Central memory CD8-positive, alpha-beta T cell (primary cell): Measurements from ENCODE around the gene DNAJC21.
A peak's percentile ranks its signal among the peaks of the same experiment; 100 is the strongest.
"Not testable (repeated sequence)": the region's sequence is repeated elsewhere in the genome, so short reads cannot be mapped to it uniquely, and the experiment has no call there.

Experiments
- ATAC-seq: fragments of 150-1000 bp; cut with Tn5 transposase; replicated peaks from 2 replicates; pipeline ENCODE4 v1.10.0; 2022; ENCODE audit warnings: mild to moderate bottlenecking, moderate FRiP score, moderate number of reproducible peaks; ENCODE audit not compliant: poor library complexity, severe bottlenecking; ENCODE audit errors: extremely low read depth
- DNase-seq, 2 donors: peaks; one replicate each; pipeline ENCODE4 v3.0.0; 2021; ENCODE audit warnings: low spot score in 2 of 2
- H3K27ac Mint-ChIP-seq: one replicate; pipeline ENCODE4 v1.8.0; 2022; ENCODE audit warnings: low read depth, mild to moderate bottlenecking, moderate library complexity, mixed read lengths
- H3K27me3 Mint-ChIP-seq: one replicate; pipeline ENCODE4 v1.8.0; 2022; ENCODE audit warnings: mixed read lengths
- H3K36me3 Mint-ChIP-seq: one replicate; pipeline ENCODE4 v1.8.0; 2022; ENCODE audit warnings: mild to moderate bottlenecking, moderate library complexity, mixed read lengths; ENCODE audit not compliant: insufficient read depth
- H3K4me1 Mint-ChIP-seq: one replicate; pipeline ENCODE4 v1.8.0; 2022; ENCODE audit warnings: mixed read lengths
- H3K4me3 Mint-ChIP-seq: one replicate; pipeline ENCODE4 v1.8.0; 2022; ENCODE audit warnings: mild to moderate bottlenecking, moderate library complexity, mixed read lengths
- H3K9me3 Mint-ChIP-seq: one replicate; pipeline ENCODE4 v1.8.0; 2022; ENCODE audit warnings: mixed read lengths

The DNAJC21 gene

DNA sequence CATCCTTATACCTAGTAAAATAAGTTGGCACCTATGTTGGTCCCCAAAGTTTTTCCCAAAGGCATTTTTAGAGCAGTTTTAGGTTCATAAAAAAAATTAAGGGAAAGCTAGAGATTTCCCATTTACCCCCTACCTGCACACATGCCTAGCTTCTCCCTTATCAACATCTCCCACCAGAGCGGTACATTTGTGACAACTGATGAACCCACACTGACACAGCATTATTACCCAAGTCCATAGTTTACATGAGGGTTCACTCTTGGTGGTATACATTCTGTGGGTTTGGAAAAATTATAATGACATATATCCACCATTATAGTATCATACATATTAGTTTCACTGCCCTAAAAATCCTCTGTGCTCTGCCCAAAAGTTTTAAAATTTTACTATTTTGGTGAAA is 26.1 kb upstream of the DNAJC21 start:
- Mint-ChIP-seq H3K27me3 (no peaks in the 10 kb centered on the region), H3K4me1 (no peaks in the 10 kb centered on the region), H3K9me3 (no peaks in the 10 kb centered on the region), H3K4me3 (no peak overlapping the region), H3K27ac (no peak overlapping the region), H3K36me3 (peaks cover 1% of the 10 kb centered on the region)
- ATAC-seq = no peak
- DNase-seq = no peak

GRCh38 chr5:34905564-34905963 is 23.8 kb upstream of the DNAJC21 start:
- H3K27me3 Mint-ChIP-seq = no peaks in the 10 kb centered on the region
- no peak for ATAC-seq
- DNase-seq = no peak
- no peak overlapping the region for H3K27ac Mint-ChIP-seq
- H3K4me1 Mint-ChIP-seq = no peaks in the 10 kb centered on the region
- H3K9me3 Mint-ChIP-seq = no peaks in the 10 kb centered on the region
- H3K36me3 Mint-ChIP-seq = peaks cover 10% of the 10 kb centered on the region
- H3K4me3 Mint-ChIP-seq = no peak overlapping the region

GRCh38 chr5:34913072-34913471 is 16.3 kb upstream of the DNAJC21 start:
- H3K36me3 Mint-ChIP-seq = peaks cover 23% of the 10 kb centered on the region
- H3K27ac Mint-ChIP-seq = no peak overlapping the region
- no peaks in the 10 kb centered on the region for H3K27me3 Mint-ChIP-seq
- ATAC-seq (no peak), DNase-seq (no peak)
- H3K4me3 Mint-ChIP-seq = no peak overlapping the region
- no peaks in the 10 kb centered on the region for H3K9me3 Mint-ChIP-seq
- H3K4me1 Mint-ChIP-seq = peaks cover 39% of the 10 kb centered on the region

DNA sequence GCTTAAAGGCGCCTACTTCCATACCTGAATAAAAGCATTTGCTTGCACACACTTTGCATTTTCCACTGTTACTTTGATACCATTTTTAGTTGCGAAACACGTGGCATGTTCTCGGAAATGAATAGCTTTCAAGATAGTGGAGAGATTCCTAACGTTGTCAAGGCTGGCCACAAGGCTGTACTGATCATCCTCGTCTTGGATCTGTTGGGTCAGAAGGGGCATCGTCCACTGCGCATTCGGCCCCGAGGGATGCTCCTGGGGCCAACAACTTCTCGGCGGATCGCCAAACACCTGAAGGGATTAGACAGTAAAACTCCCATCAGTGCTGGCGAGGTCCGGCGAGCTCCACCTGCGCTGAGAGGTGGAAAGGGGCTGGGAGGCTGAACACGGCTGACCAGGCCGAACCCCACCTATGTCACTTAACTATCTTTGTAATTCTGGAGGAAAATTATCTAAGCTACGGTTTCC is 14.7 kb upstream of the DNAJC21 start:
- Mint-ChIP-seq H3K27ac (no peak overlapping the region), H3K9me3 (no peaks in the 10 kb centered on the region), H3K27me3 (no peaks in the 10 kb centered on the region), H3K36me3 (peaks cover 20% of the 10 kb centered on the region), H3K4me1 (peaks cover 39% of the 10 kb centered on the region), H3K4me3 (no peak overlapping the region)
- no peak for DNase-seq
- no peak for ATAC-seq

DNA sequence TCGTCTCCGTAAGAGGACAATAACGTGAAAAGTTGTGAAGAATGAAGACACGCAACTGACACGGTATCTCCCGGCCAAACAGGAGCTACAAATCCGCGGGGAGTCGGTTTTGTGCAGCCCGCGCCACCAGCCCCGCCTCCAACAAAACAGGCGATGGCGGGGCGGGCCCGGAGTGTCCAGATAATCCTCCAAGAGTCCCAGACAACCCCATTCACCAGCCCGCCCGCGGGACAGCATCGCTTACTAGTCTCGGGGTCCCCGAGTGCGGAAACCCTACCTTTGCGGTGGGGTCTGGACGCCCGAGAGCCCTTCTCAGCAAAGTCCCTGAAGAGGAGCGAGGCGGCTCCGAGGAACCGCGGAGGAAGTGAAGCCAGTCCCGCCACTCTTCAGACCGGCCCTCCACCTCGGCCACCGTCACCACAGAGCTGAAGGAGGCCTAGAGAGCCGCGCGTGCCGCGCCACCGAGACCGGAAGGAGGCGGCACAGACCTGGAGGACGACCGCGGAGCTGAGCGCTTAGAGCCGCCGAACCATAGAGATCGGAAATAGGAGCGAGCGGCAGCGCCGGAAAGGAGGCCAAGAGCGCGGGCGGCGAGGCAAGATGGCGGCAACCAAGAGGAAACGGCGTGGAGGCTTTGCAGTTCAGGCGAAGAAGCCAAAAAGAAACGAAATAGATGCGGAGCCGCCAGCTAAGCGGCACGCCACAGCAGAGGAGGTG is 14.1 kb upstream of the DNAJC21 start, which contains the start of the genes BRIX1 and RAD1:
Gene BRIX1 (plus strand): TSS at position 573 of the 717 bp plus-strand sequence. CDS start 28 bp downstream, at position 601.
Gene RAD1 (minus strand): TSS at position 366 of the 717 bp plus-strand sequence. CDS start 612 bp downstream, outside the sequence.
- DNase-seq = peak; percentile 88
- Mint-ChIP-seq H3K27me3 (no peaks in the 10 kb centered on the region), H3K36me3 (peaks cover 20% of the 10 kb centered on the region), H3K27ac (no peak within 1 kb of the TSS), H3K9me3 (no peaks in the 10 kb centered on the region), H3K4me3 (no peak within 1 kb of the TSS), H3K4me1 (peaks cover 39% of the 10 kb centered on the region)
- peak; percentile 98 for ATAC-seq

GRCh38 chr5:34915856-34916192 is 13.5 kb upstream of the DNAJC21 start:
- Mint-ChIP-seq H3K4me3 (no peak overlapping the region), H3K27ac (no peak overlapping the region), H3K36me3 (peaks cover 24% of the 10 kb centered on the region), H3K27me3 (no peaks in the 10 kb centered on the region), H3K9me3 (no peaks in the 10 kb centered on the region), H3K4me1 (peaks cover 39% of the 10 kb centered on the region)
- DNase-seq (no peak), ATAC-seq (peak; percentile 1)

- Mint-ChIP-seq H3K27me3 (no peaks in the 10 kb centered on the region), H3K27ac (peak overlapping the region; percentile 90), H3K4me1 (peaks cover 39% of the 10 kb centered on the region), H3K9me3 (no peaks in the 10 kb centered on the region), H3K4me3 (no peak overlapping the region), H3K36me3 (peaks cover 24% of the 10 kb centered on the region)
- ATAC-seq (no peak), DNase-seq (no peak)
Measured at GRCh38 chr5:34916518-34916917, 12.8 kb upstream of the DNAJC21 start.

- Mint-ChIP-seq H3K27me3 (no peaks in the 10 kb centered on the region), H3K36me3 (peaks cover 28% of the 10 kb centered on the region), H3K9me3 (no peaks in the 10 kb centered on the region), H3K27ac (peak overlapping the region; percentile 90), H3K4me3 (no peak overlapping the region), H3K4me1 (peaks cover 34% of the 10 kb centered on the region)
- DNase-seq = no peak
- no peak for ATAC-seq
Measured at GRCh38 chr5:34918025-34918424, 11.3 kb upstream of the DNAJC21 start.

DNA sequence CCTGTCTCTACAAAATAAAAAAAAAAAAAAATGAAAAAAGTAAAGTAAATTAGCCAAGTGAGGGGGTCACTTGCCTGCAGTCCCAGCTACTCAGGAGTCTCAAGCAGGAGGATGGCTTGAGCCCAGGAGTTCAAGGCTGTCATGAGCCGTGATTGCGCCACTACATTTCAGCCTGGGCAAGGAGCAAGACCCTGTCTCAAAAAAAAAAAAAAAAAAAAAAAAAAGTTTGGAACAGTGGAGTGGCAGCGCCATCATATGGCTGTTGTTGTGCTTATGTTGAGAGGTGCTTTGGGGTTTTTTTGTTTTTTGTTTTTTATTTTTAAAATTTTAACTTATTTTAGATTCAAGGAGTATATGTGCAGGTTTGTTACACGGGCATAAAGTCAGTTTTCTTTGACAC is 10.3 kb upstream of the DNAJC21 start:
- Mint-ChIP-seq H3K36me3 (peaks cover 38% of the 10 kb centered on the region), H3K27ac (peak overlapping the region; percentile 76), H3K9me3 (no peaks in the 10 kb centered on the region), H3K27me3 (no peaks in the 10 kb centered on the region), H3K4me1 (peaks cover 33% of the 10 kb centered on the region), H3K4me3 (no peak overlapping the region)
- DNase-seq (no peak), ATAC-seq (no peak)

DNA sequence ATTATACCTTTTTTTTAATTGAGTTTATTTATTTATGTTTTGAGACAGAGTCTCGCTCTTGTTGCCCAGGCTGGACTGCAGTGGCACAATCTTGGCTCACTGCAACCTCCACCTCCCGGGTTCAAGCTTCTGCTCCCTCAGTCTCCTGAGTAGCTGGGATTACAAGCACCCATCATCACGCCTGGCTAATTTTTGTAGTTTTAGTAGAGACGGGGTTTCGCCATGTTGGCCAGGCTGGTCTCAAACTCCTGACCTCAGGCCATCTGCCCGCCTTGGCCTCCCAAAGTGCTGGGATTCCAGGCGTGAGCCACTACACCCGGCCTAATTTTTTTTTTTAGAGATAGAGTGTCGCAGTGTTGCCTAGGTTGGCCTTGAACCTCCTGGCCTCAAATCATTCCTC is 6.1 kb upstream of the DNAJC21 start:
- not testable (repeated sequence) for H3K4me1 Mint-ChIP-seq, ATAC-seq, DNase-seq, H3K9me3 Mint-ChIP-seq, H3K27ac Mint-ChIP-seq, H3K4me3 Mint-ChIP-seq, H3K27me3 Mint-ChIP-seq
- H3K36me3 Mint-ChIP-seq = peaks cover 56% of the 10 kb centered on the region

DNA sequence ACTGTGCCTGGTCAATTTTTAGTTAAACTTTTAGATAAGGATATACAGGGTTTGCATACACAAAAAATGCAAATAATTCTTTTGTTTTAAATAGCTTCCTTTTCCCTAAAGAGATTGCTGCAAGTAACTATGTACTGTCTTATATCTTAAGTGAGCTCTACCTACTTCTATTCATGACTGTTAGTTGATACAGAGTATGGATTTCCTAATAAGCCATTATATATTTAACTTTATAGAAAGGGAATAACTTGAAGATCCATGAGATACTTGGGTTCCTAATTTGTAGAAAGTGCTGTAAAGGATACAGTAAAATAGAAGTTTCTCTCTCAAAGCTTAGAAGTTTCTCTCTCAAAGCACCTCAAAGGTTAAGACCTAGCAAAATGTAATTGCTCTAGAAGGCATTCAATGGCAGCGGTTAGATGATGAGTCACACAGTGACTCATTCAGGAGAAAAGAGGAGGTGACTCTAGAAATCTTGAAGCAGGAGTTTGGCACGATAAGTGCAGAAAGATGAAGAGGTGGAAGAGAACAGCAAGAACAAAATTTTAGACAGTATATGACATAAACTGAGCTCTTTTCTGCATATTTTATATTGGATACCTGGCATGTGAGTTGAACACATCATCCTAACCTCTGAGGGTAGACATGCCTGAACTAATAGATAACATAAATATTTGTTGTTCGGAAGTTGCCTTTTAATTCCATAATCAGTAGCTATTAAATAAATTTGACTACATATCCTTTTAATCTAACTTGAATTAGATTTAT is 5.5 kb upstream of the DNAJC21 start:
- Mint-ChIP-seq H3K27ac (no peak overlapping the region), H3K36me3 (peaks cover 52% of the 10 kb centered on the region), H3K9me3 (no peaks in the 10 kb centered on the region), H3K4me3 (no peak overlapping the region), H3K4me1 (peaks cover 6% of the 10 kb centered on the region), H3K27me3 (no peaks in the 10 kb centered on the region)
- ATAC-seq (no peak), DNase-seq (no peak)

DNA sequence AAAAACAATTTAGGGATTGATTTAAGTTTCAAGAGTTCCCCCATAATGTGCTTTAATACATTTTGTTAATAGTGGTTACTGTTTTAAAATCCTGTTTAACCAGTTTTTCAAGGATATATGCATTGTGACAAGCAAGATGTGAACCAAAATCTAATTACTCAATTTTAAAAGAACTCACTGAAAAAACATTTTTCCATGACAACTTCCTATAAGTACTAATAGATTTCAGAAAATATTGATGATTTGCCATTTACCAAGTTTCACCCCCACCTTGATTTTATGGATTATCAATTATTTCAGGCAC is 4.9 kb upstream of the DNAJC21 start:
- H3K4me1 Mint-ChIP-seq = peaks cover 12% of the 10 kb centered on the region
- DNase-seq = no peak
- ATAC-seq = no peak
- H3K36me3 Mint-ChIP-seq = peaks cover 52% of the 10 kb centered on the region
- H3K4me3 Mint-ChIP-seq = no peak overlapping the region
- H3K27me3 Mint-ChIP-seq = no peaks in the 10 kb centered on the region
- H3K27ac Mint-ChIP-seq = no peak overlapping the region
- H3K9me3 Mint-ChIP-seq = no peaks in the 10 kb centered on the region

- H3K36me3 Mint-ChIP-seq = peaks cover 44% of the 10 kb centered on the region
- H3K27me3 Mint-ChIP-seq = no peaks in the 10 kb centered on the region
- DNase-seq = no peak
- peaks cover 27% of the 10 kb centered on the region for H3K4me1 Mint-ChIP-seq
- H3K4me3 Mint-ChIP-seq = no peak overlapping the region
- H3K9me3 Mint-ChIP-seq = no peaks in the 10 kb centered on the region
- no peak for ATAC-seq
- H3K27ac Mint-ChIP-seq = no peak overlapping the region
Measured at GRCh38 chr5:34926318-34926888, 3.0 kb upstream of the DNAJC21 start.
